Peyer's patch (tissue), 4 donors: ENCODE data around the gene POLR2I. TPM values are rescaled to one million over a fixed set of nuclear protein-coding genes. Genes with fewer than 3 reads are reported as not detected.
"Not testable (repeated sequence)": the region's sequence is repeated elsewhere in the genome, so short reads cannot be mapped to it uniquely, and the experiment has no call there.

ENCODE experiments used
- DNase-seq, 3 donors: peaks; one replicate each; pipeline ENCODE4 v3.0.0-alpha.2; 2017 to 2019
- H3K27ac ChIP-seq, 4 donors: fragments of 200-600 bp; sonication (generic); one replicate each; pipeline ENCODE4 v1.5.1; 2016 to 2019
- H3K27me3 ChIP-seq, 2 donors: fragments of 200-600 bp; sonication (generic); one replicate each; pipeline ENCODE4 v1.5.1; 2019
- H3K36me3 ChIP-seq, 3 donors: fragments of 200-600 bp; sonication (generic); one replicate each; pipeline ENCODE4 v1.5.1; 2016 to 2019
- H3K4me1 ChIP-seq, 4 donors: fragments of 200-600 bp; sonication (generic); one replicate each; pipeline ENCODE4 v1.5.1; 2016 to 2019
- H3K4me3 ChIP-seq, 4 donors: fragments of 200-600 bp; sonication (generic); 1 replicate in 3 of 4; 2 replicates in 1 of 4; pipeline ENCODE4 v1.5.1; 2016 to 2019; ENCODE audit warnings: mild to moderate bottlenecking in 1 of 4
- H3K9me3 ChIP-seq, 4 donors: fragments of 200-600 bp; sonication (generic); one replicate each; pipeline ENCODE4 v1.5.1; 2016 to 2019; ENCODE audit warnings: mild to moderate bottlenecking in 1 of 4
- POLR2A ChIP-seq, 2 donors: fragments of 450-650 bp; IDR thresholded peaks; one replicate each; pipeline ENCODE4 v1.5.1; 2017; ENCODE audit warnings: antibody characterized with exemption in 2 of 2, mild to moderate bottlenecking in 2 of 2, moderate library complexity in 2 of 2
- total RNA-seq, 4 donors: library from RNA; depleted of rRNA; stranded (reverse); fragments of >200 nt; gene quantifications; one replicate each; pipeline ENCODE4 v1.1.0, GENCODE V29; 2016
- TF ChIP-seq, protein P1 (sequence below), 6 experiments: fragments of 450-650 bp in 4 of 6; fragments of 200-600 bp in 2 of 6; sonication (generic) in 1 of 6; IDR thresholded peaks; one replicate each; pipeline ENCODE4 v1.5.1; 2017 to 2019; ENCODE audit warnings: antibody characterized with exemption in 6 of 6, mild to moderate bottlenecking in 3 of 6, moderate library complexity in 1 of 6

POLR2I gene
- total RNA-seq, 4 donors from 2014 or later: 20.7 to 32.0 (median 26.8) TPM

DNA sequence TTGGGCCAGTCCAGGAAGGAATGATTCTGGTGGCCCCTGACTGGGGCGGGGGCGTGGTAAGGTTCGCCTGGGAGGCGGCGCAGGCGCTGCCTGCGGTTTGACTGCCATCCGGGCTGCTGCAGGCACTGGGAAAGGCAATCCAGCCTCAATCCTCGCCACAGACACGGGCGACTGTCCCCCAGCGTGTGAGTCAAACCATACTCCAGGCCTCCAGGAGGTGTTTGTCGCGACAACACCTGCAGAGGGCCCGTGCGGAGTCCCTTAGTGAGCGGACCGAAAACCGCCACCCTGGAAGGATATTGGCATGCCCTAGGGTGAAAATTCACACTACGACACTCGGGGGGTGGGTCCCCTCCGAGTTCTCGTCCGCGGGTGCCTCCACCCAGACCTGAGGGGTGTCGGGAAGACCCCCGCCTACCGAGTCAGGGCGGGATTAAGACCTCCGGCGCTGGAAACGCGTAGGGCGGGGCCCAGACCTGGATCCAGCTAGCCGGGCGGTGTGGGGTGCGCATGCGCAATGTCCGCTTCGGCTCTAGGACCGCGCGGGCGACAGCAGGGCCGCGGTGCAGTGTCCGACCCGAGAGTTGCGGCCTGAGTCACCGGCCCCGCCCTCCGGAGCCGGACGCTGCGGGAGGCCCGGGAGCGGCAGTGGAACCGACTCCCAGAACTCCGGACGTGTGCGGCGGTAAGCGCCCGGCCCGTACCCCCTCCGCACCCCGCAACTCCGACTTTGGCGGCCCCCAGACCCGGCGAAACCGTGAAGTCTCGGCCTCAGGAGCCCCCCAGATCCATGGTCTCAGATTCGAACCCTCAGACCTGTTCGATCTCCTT lies 25.0 kb upstream of the POLR2I start, which contains the start of gene CAPNS1:
Gene CAPNS1, plus strand, starts transcription at position 594 of the 831 bp plus-strand sequence. CDS start 946 bp downstream, outside the sequence.
- no peaks in the 10 kb centered on the region for H3K27me3 ChIP-seq
- H3K27ac ChIP-seq: peak within 1 kb of the TSS; percentile 93 to 99 (median 97)
- no peaks in the 10 kb centered on the region for H3K9me3 ChIP-seq
- H3K4me3 ChIP-seq: peak within 1 kb of the TSS; percentile 69 to 86 (median 82)
- TF ChIP-seq, protein P1, sequence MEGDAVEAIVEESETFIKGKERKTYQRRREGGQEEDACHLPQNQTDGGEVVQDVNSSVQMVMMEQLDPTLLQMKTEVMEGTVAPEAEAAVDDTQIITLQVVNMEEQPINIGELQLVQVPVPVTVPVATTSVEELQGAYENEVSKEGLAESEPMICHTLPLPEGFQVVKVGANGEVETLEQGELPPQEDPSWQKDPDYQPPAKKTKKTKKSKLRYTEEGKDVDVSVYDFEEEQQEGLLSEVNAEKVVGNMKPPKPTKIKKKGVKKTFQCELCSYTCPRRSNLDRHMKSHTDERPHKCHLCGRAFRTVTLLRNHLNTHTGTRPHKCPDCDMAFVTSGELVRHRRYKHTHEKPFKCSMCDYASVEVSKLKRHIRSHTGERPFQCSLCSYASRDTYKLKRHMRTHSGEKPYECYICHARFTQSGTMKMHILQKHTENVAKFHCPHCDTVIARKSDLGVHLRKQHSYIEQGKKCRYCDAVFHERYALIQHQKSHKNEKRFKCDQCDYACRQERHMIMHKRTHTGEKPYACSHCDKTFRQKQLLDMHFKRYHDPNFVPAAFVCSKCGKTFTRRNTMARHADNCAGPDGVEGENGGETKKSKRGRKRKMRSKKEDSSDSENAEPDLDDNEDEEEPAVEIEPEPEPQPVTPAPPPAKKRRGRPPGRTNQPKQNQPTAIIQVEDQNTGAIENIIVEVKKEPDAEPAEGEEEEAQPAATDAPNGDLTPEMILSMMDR (IDR thresholded peaks at IDR 0.05): peak in 2 of 6 experiments; percentile 9 to 23
- TF ChIP-seq POLR2A (IDR thresholded peaks at IDR 0.05): peak; percentile 96 to 98
- peak; percentile 92 to 98 (median 98) for DNase-seq
- H3K4me1 ChIP-seq: peaks cover 0 to 18% (median 5%) of the 10 kb centered on the region in 4 donors
- peaks cover 0 to 31% (median 0%) of the 10 kb centered on the region in 3 donors for H3K36me3 ChIP-seq

DNA sequence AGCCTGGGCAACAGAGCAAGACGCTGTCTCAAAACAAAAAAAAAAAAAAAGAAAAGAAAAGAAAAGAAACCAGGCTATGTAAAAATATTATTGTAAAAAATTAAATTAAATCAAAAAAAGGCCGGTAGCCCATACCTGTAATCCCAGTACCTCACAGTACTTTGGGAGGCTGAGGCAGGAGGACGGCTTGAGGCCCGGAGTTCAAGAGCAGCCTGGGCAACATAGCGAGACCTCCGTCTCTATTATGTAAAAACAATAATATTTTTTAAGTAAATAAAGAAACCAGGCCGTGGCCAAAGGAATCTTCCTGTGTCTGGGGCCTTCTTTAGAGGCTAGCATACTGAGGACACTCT lies 24.4 kb upstream of the POLR2I start:
- peak overlapping the region; percentile 93 to 99 (median 97) for H3K27ac ChIP-seq
- H3K27me3 ChIP-seq: no peaks in the 10 kb centered on the region
- H3K36me3 ChIP-seq: peaks cover 0 to 25% (median 0%) of the 10 kb centered on the region in 3 donors
- no peak for DNase-seq
- no peak for TF ChIP-seq POLR2A (IDR thresholded peaks at IDR 0.05)
- TF ChIP-seq, protein P1 (IDR thresholded peaks at IDR 0.05): no peak
- no peaks in the 10 kb centered on the region for H3K9me3 ChIP-seq
- H3K4me3 ChIP-seq: peak overlapping the region; percentile 69 to 86 (median 82)
- H3K4me1 ChIP-seq: peaks cover 0 to 18% (median 5%) of the 10 kb centered on the region in 4 donors

DNA sequence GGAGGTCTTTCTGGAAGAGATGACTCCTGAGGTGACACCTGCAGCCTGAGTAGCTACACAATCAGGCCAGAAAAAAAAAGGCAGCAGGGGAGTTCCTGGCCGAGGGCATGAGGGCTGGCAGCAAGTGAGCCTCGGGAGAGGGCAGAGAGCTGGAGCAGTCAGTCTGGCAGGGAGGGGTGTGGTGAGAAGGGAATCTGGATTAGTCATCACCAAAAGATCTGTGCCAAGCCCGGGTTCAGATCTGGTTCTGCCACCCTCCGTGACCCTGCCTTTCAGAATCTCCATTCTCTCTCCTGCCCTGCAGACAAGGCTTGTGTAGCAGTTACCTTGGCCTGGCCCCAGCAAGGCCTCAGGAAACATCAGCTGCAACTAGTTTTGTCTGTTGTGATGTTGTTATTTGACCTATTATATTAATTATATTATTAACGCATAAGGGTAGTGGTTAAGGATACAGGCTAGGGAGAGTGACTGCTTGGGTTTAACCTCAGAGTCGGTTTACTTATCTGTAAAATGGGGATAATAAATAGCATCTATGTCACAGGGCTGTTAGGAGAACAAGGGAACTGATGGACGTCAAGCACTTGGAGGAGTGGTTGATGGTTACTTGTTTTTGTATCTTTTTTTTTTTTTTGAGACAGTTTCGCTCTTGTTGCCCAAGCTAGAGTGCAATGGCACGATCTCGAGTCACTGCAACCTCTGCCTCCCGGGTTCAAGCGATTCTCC lies 22.4 kb upstream of the POLR2I start:
- peak in 2 of 3 donors; percentile 75 to 79 for DNase-seq
- TF ChIP-seq POLR2A (IDR thresholded peaks at IDR 0.05): peak; percentile 42 to 46
- TF ChIP-seq, protein P1 (IDR thresholded peaks at IDR 0.05): no peak
- H3K9me3 ChIP-seq: no peaks in the 10 kb centered on the region
- peak overlapping the region in 1 of 4 donors; percentile 1 for H3K4me3 ChIP-seq
- H3K4me1 ChIP-seq: peaks cover 0 to 17% (median 5%) of the 10 kb centered on the region in 4 donors
- no peaks in the 10 kb centered on the region for H3K27me3 ChIP-seq
- H3K36me3 ChIP-seq: peaks cover 0 to 6% (median 0%) of the 10 kb centered on the region in 3 donors
- peak overlapping the region in 3 of 4 donors; percentile 53 to 78 (median 66) for H3K27ac ChIP-seq

DNA sequence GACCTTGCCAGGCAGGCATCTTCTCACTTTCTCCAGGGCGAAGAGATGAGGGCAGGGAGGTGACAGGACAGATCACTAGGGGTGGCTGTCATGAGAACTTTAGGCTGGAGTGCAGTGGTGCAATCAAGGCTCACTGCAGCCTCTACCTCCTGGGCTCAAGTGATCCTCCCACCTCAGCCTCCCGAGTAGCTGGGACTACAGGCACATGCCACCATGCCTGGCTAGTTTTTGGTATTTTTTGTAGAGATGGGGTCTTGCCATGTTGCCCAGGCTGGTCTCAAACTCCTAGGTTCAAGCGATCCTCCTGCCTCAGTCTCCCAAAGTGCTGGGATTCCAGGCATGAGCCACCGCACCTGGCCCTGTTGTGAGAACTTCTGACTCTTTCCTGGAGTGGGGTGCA lies 20.2 kb upstream of the POLR2I start:
- not testable (repeated sequence) for H3K9me3 ChIP-seq, H3K27ac ChIP-seq, H3K27me3 ChIP-seq, H3K4me3 ChIP-seq, H3K36me3 ChIP-seq, H3K4me1 ChIP-seq, DNase-seq

DNA sequence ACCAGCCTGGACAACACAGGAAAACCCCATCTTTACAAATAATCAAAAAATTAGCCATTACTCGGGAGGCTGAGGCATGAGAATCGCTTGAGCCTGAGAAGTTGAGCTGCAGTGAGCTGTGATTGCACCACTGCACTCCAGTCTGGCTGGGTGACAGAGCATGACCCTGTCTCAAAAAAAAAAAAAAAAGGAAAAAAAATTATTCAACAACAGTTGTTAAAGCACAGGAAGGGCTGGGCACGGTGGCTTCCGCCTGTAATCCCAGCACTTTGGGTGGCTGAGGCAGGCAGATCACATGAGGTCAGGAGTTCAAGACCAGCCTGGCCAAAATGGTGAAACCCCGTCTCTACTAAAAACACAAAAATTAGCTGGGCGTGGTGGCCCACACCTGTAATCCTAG lies 16.5 kb upstream of the POLR2I start:
- not testable (repeated sequence) for DNase-seq, H3K4me1 ChIP-seq, H3K27me3 ChIP-seq, H3K36me3 ChIP-seq, H3K27ac ChIP-seq, H3K4me3 ChIP-seq, H3K9me3 ChIP-seq

DNA sequence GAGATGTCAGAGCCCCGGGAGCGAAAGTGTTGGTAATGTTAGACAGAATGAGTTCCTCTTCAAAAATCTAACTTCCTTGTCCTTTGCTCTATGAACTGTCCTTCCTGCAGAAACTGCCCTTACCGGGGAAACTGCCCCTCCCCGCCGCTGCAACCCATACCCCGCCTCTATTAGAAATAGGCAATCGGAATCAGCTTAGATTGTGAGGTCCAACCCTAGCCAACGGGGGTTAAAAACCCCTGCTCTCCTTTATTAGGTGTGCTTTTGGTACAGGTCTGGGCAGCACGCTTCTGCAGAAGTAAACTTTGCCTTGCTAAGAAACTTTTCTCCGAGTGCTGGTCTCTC lies 13.7 kb upstream of the POLR2I start:
- no peak for TF ChIP-seq POLR2A (IDR thresholded peaks at IDR 0.05)
- TF ChIP-seq, protein P1 (IDR thresholded peaks at IDR 0.05): no peak
- peak in 2 of 3 donors; percentile 77 to 78 for DNase-seq
- Histone ChIP-seq H3K36me3 (peaks cover 0 to 26% (median 0%) of the 10 kb centered on the region in 3 donors), H3K9me3 (no peaks in the 10 kb centered on the region), H3K27ac (peak overlapping the region; percentile 82 to 92 (median 90)), H3K4me3 (peak overlapping the region; percentile 52 to 60 (median 54)), H3K27me3 (no peaks in the 10 kb centered on the region), H3K4me1 (peaks cover 0 to 5% (median 2%) of the 10 kb centered on the region in 4 donors)
